Lower leg skin (tissue), 3 donors: ENCODE measurements around the gene DDX1.

ENCODE experiments used
- CTCF ChIP-seq, 3 donors: fragments of 450-650 bp; IDR thresholded peaks; one replicate each; pipeline ENCODE4 v1.5.1; 2016; ENCODE audit warnings: antibody characterized with exemption in 3 of 3, mild to moderate bottlenecking in 3 of 3, moderate library complexity in 2 of 3
- POLR2A ChIP-seq, 2 donors: fragments of 450-650 bp; IDR thresholded peaks; one replicate each; pipeline ENCODE4 v1.6.1; 2016 to 2017; ENCODE audit warnings: antibody characterized with exemption in 2 of 2, mild to moderate bottlenecking in 1 of 2, moderate library complexity in 1 of 2

GRCh38 chr2:15546297-15547098 is 45.2 kb upstream of the DDX1 start:
- TF ChIP-seq CTCF (IDR thresholded peaks at IDR 0.05) (no peak), POLR2A (IDR thresholded peaks at IDR 0.05) (no peak)
